Measurements from ENCODE around the gene DACH1. TPM values are rescaled to one million over a fixed set of nuclear protein-coding genes. Genes with fewer than 3 reads are reported as not detected.

Gene DACH1
- total RNA-seq, 2 donors from 2014 or later = 0.14 to 0.17 TPM

- Mint-ChIP-seq H3K36me3 (ENCODE audit: insufficient read depth in 2 of 2) (no peaks in the 10 kb centered on the region), H3K27ac (no peak overlapping the region), H3K4me3 (no peak overlapping the region), H3K9me3 (peaks cover 1 to 2% of the 10 kb centered on the region in 2 donors), H3K4me1 (ENCODE audit: low read depth) (no peaks in the 10 kb centered on the region), H3K27me3 (ENCODE audit: low read depth) (no peaks in the 10 kb centered on the region)
- ATAC-seq (replicated peaks in 1 of 2) (no peak), DNase-seq (no peak)
These were observed 436.3 kb downstream of the DACH1 start for GRCh38 chr13:71430681-71431080.

GRCh38 chr13:71417205-71417604 is 449.8 kb downstream of the DACH1 start:
- H3K4me1 Mint-ChIP-seq (ENCODE audit: low read depth) = no peaks in the 10 kb centered on the region
- H3K4me3 Mint-ChIP-seq = no peak overlapping the region
- H3K27ac Mint-ChIP-seq = no peak overlapping the region
- peaks cover 3 to 5% of the 10 kb centered on the region in 2 donors for H3K9me3 Mint-ChIP-seq
- no peaks in the 10 kb centered on the region for H3K27me3 Mint-ChIP-seq (ENCODE audit: low read depth)
- no peak for ATAC-seq (replicated peaks in 1 of 2)
- DNase-seq = no peak
- H3K36me3 Mint-ChIP-seq (ENCODE audit: insufficient read depth in 2 of 2) = no peaks in the 10 kb centered on the region

GRCh38 chr13:71412231-71412630 is 454.8 kb downstream of the DACH1 start:
- H3K36me3 Mint-ChIP-seq (ENCODE audit: insufficient read depth in 2 of 2) = no peaks in the 10 kb centered on the region
- no peak for ATAC-seq (replicated peaks in 1 of 2)
- no peak overlapping the region for H3K27ac Mint-ChIP-seq
- no peaks in the 10 kb centered on the region for H3K27me3 Mint-ChIP-seq (ENCODE audit: low read depth)
- H3K4me1 Mint-ChIP-seq (ENCODE audit: low read depth) = no peaks in the 10 kb centered on the region
- H3K9me3 Mint-ChIP-seq = peaks cover 0 to 3% of the 10 kb centered on the region in 2 donors
- H3K4me3 Mint-ChIP-seq = no peak overlapping the region
- no peak for DNase-seq

- H3K9me3 Mint-ChIP-seq = peaks cover 0 to 7% of the 10 kb centered on the region in 2 donors
- DNase-seq (no peak), ATAC-seq (replicated peaks in 1 of 2) (no peak)
- H3K27me3 Mint-ChIP-seq (ENCODE audit: low read depth) = no peaks in the 10 kb centered on the region
- H3K4me3 Mint-ChIP-seq = no peak overlapping the region
- no peaks in the 10 kb centered on the region for H3K4me1 Mint-ChIP-seq (ENCODE audit: low read depth)
- no peaks in the 10 kb centered on the region for H3K36me3 Mint-ChIP-seq (ENCODE audit: insufficient read depth in 2 of 2)
- H3K27ac Mint-ChIP-seq = no peak overlapping the region
These were observed 458.6 kb downstream of the DACH1 start for GRCh38 chr13:71408416-71408815.

- peaks cover 0 to 4% of the 10 kb centered on the region in 2 donors for H3K9me3 Mint-ChIP-seq
- H3K36me3 Mint-ChIP-seq (ENCODE audit: insufficient read depth in 2 of 2) = no peaks in the 10 kb centered on the region
- no peak overlapping the region for H3K27ac Mint-ChIP-seq
- no peaks in the 10 kb centered on the region for H3K27me3 Mint-ChIP-seq (ENCODE audit: low read depth)
- H3K4me3 Mint-ChIP-seq = no peak overlapping the region
- ATAC-seq (replicated peaks in 1 of 2) = no peak
- no peaks in the 10 kb centered on the region for H3K4me1 Mint-ChIP-seq (ENCODE audit: low read depth)
- no peak for DNase-seq
These were observed 467.3 kb downstream of the DACH1 start for GRCh38 chr13:71399631-71400215.

GRCh38 chr13:71396149-71396548 is 470.9 kb downstream of the DACH1 start:
- Mint-ChIP-seq H3K9me3 (peaks cover 0 to 2% of the 10 kb centered on the region in 2 donors), H3K27ac (no peak overlapping the region), H3K36me3 (ENCODE audit: insufficient read depth in 2 of 2) (no peaks in the 10 kb centered on the region), H3K4me3 (no peak overlapping the region), H3K27me3 (ENCODE audit: low read depth) (no peaks in the 10 kb centered on the region), H3K4me1 (ENCODE audit: low read depth) (no peaks in the 10 kb centered on the region)
- ATAC-seq (replicated peaks in 1 of 2) (no peak), DNase-seq (no peak)

- H3K27ac Mint-ChIP-seq = no peak overlapping the region
- DNase-seq = no peak
- no peaks in the 10 kb centered on the region for H3K4me1 Mint-ChIP-seq (ENCODE audit: low read depth)
These were observed 472.0 kb downstream of the DACH1 start for GRCh38 chr13:71395053-71395452.

GRCh38 chr13:71394176-71394575 is 472.8 kb downstream of the DACH1 start:
- no peak for DNase-seq
- Mint-ChIP-seq H3K27ac (no peak overlapping the region), H3K36me3 (ENCODE audit: insufficient read depth in 2 of 2) (no peaks in the 10 kb centered on the region), H3K27me3 (ENCODE audit: low read depth) (no peaks in the 10 kb centered on the region), H3K4me1 (ENCODE audit: low read depth) (no peaks in the 10 kb centered on the region), H3K9me3 (peaks cover 0 to 2% of the 10 kb centered on the region in 2 donors), H3K4me3 (no peak overlapping the region)
- ATAC-seq (replicated peaks in 1 of 2) = no peak

More at GRCh38 chr13:71395053-71395452, 472.0 kb downstream of the DACH1 start:
- H3K27me3 Mint-ChIP-seq (ENCODE audit: low read depth) = no peaks in the 10 kb centered on the region
- peaks cover 0 to 2% of the 10 kb centered on the region in 2 donors for H3K9me3 Mint-ChIP-seq
- H3K36me3 Mint-ChIP-seq (ENCODE audit: insufficient read depth in 2 of 2) = no peaks in the 10 kb centered on the region
- no peak for ATAC-seq (replicated peaks in 1 of 2)
- no peak overlapping the region for H3K4me3 Mint-ChIP-seq

All from activated T-cell treated with anti-CD3 and anti-CD28 coated beads, Interleukin-2, amount 50 U/mL, for 72 hours (primary cell).